Measurements from ENCODE around the gene NKIRAS1. TPM values are rescaled to one million over a fixed set of nuclear protein-coding genes. Genes with fewer than 3 reads are reported as not detected.

Gene NKIRAS1
- total RNA-seq, 1 donor, result 11.9 TPM

GRCh38 chr3:23863060-23863459 is 53.7 kb downstream of the NKIRAS1 start:
- H3K27ac ChIP-seq (ENCODE audit: low read depth, low read length), result no peak overlapping the region
- H3K4me1 ChIP-seq (ENCODE audit: insufficient read depth, low read length), result peaks cover 18% of the 10 kb centered on the region
- H3K4me2 ChIP-seq (ENCODE audit: insufficient read depth, low read length), result no peak overlapping the region
- no peak overlapping the region for H3K4me3 ChIP-seq (ENCODE audit: insufficient read depth, low read length)
- TF ChIP-seq CTCF (IDR thresholded peaks at IDR 0.05; ENCODE audit: extremely low read depth, low read depth, low read length), result no peak
- no peak for DNase-seq (ENCODE audit: insufficient read length, low spot score, missing footprints)
- peaks cover 47% of the 10 kb centered on the region for H4K20me1 ChIP-seq (ENCODE audit: insufficient read depth, low read length)
- H2AFZ ChIP-seq (ENCODE audit: low read length), result no peak overlapping the region
- no peaks in the 10 kb centered on the region for H3K27me3 ChIP-seq (ENCODE audit: insufficient read depth, low read length)
- no peaks in the 10 kb centered on the region for H3K9me3 ChIP-seq (ENCODE audit: low read depth, low read length)
- H3K79me2 ChIP-seq (ENCODE audit: insufficient read depth, low read length), result peaks cover 57% of the 10 kb centered on the region
- no peaks in the 10 kb centered on the region for H3K36me3 ChIP-seq (ENCODE audit: insufficient read depth, low read length)

GRCh38 chr3:23861689-23862088 is 55.1 kb downstream of the NKIRAS1 start:
- no peak for TF ChIP-seq CTCF (IDR thresholded peaks at IDR 0.05; ENCODE audit: extremely low read depth, low read depth, low read length)
- peaks cover 49% of the 10 kb centered on the region for H4K20me1 ChIP-seq (ENCODE audit: insufficient read depth, low read length)
- no peaks in the 10 kb centered on the region for H3K36me3 ChIP-seq (ENCODE audit: insufficient read depth, low read length)
- no peak overlapping the region for H2AFZ ChIP-seq (ENCODE audit: low read length)
- peaks cover 18% of the 10 kb centered on the region for H3K4me1 ChIP-seq (ENCODE audit: insufficient read depth, low read length)
- peaks cover 60% of the 10 kb centered on the region for H3K79me2 ChIP-seq (ENCODE audit: insufficient read depth, low read length)
- DNase-seq (ENCODE audit: insufficient read length, low spot score, missing footprints), result no peak
- H3K4me3 ChIP-seq (ENCODE audit: insufficient read depth, low read length), result no peak overlapping the region
- H3K27me3 ChIP-seq (ENCODE audit: insufficient read depth, low read length), result no peaks in the 10 kb centered on the region
- H3K9me3 ChIP-seq (ENCODE audit: low read depth, low read length), result no peaks in the 10 kb centered on the region
- H3K4me2 ChIP-seq (ENCODE audit: insufficient read depth, low read length), result no peak overlapping the region
- no peak overlapping the region for H3K27ac ChIP-seq (ENCODE audit: low read depth, low read length)

- TF ChIP-seq CTCF (IDR thresholded peaks at IDR 0.05; ENCODE audit: extremely low read depth, low read depth, low read length), result no peak
- no peaks in the 10 kb centered on the region for H3K9me3 ChIP-seq (ENCODE audit: low read depth, low read length)
- H4K20me1 ChIP-seq (ENCODE audit: insufficient read depth, low read length), result peaks cover 34% of the 10 kb centered on the region
These were observed 56.9 kb downstream of the NKIRAS1 start for GRCh38 chr3:23859839-23860382.

GRCh38 chr3:23859012-23859743 is 57.6 kb downstream of the NKIRAS1 start:
- no peak for TF ChIP-seq CTCF (IDR thresholded peaks at IDR 0.05; ENCODE audit: extremely low read depth, low read depth, low read length)
- Histone ChIP-seq H3K4me3 (ENCODE audit: insufficient read depth, low read length) (no peak overlapping the region), H4K20me1 (ENCODE audit: insufficient read depth, low read length) (peaks cover 34% of the 10 kb centered on the region), H3K4me2 (ENCODE audit: insufficient read depth, low read length) (no peak overlapping the region), H3K79me2 (ENCODE audit: insufficient read depth, low read length) (peaks cover 54% of the 10 kb centered on the region), H3K27me3 (ENCODE audit: insufficient read depth, low read length) (no peaks in the 10 kb centered on the region), H3K27ac (ENCODE audit: low read depth, low read length) (no peak overlapping the region), H2AFZ (ENCODE audit: low read length) (no peak overlapping the region), H3K9me3 (ENCODE audit: low read depth, low read length) (no peaks in the 10 kb centered on the region), H3K4me1 (ENCODE audit: insufficient read depth, low read length) (peaks cover 11% of the 10 kb centered on the region), H3K36me3 (ENCODE audit: insufficient read depth, low read length) (no peaks in the 10 kb centered on the region)
- no peak for DNase-seq (ENCODE audit: insufficient read length, low spot score, missing footprints)

More at GRCh38 chr3:23859839-23860382, 56.9 kb downstream of the NKIRAS1 start:
- H3K4me1 ChIP-seq (ENCODE audit: insufficient read depth, low read length), result peaks cover 11% of the 10 kb centered on the region
- H3K79me2 ChIP-seq (ENCODE audit: insufficient read depth, low read length), result peaks cover 53% of the 10 kb centered on the region
- no peak overlapping the region for H3K27ac ChIP-seq (ENCODE audit: low read depth, low read length)
- H2AFZ ChIP-seq (ENCODE audit: low read length), result no peak overlapping the region
- H3K4me3 ChIP-seq (ENCODE audit: insufficient read depth, low read length), result no peak overlapping the region
- DNase-seq (ENCODE audit: insufficient read length, low spot score, missing footprints), result no peak
- no peaks in the 10 kb centered on the region for H3K36me3 ChIP-seq (ENCODE audit: insufficient read depth, low read length)
- H3K4me2 ChIP-seq (ENCODE audit: insufficient read depth, low read length), result no peak overlapping the region
- no peaks in the 10 kb centered on the region for H3K27me3 ChIP-seq (ENCODE audit: insufficient read depth, low read length)

Data from osteoblast (primary cell).